Measurements from ENCODE around the gene TMEM229B.

DNA sequence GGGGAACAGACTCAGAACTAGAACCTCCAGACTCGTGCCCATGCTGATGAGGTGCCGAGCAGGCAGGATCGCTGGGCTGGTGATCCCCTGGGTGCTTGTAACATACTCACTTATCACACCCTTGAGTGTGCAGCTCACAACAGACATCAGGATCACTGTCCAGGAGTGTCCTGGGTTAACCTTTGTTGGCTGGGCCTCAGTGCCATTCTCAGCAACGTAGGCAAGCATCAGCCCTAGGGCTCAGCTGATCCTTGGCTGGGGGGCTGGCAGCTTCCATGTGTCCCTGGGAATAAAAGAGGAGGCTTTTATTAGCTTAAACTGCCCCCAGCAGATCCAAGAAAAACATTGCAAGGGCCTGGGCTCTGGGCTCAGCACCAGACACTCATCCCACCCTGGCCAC, 1.6 kb downstream of the TMEM229B start:
- TF ChIP-seq, protein P1, sequence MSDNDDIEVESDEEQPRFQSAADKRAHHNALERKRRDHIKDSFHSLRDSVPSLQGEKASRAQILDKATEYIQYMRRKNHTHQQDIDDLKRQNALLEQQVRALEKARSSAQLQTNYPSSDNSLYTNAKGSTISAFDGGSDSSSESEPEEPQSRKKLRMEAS (IDR thresholded peaks at IDR 0.05; ENCODE audit: low read depth) = no peak
- TF ChIP-seq RAD21 (IDR thresholded peaks at IDR 0.05; ENCODE audit: low read length) (no peak), GABPA (IDR thresholded peaks at IDR 0.05; ENCODE audit: low read depth) (no peak), POLR2AphosphoS5 (IDR thresholded peaks at IDR 0.05; ENCODE audit: low read depth, low read length) (no peak), TAF1 (IDR thresholded peaks at IDR 0.05; ENCODE audit: borderline replicate concordance, low read depth, low read length) (no peak), SIN3A (IDR thresholded peaks at IDR 0.05; ENCODE audit: borderline replicate concordance, low read depth, low read length) (no peak), CHD2 (IDR thresholded peaks at IDR 0.05; ENCODE audit: low read length, partially characterized antibody) (no peak)
- TF ChIP-seq, protein P2, sequence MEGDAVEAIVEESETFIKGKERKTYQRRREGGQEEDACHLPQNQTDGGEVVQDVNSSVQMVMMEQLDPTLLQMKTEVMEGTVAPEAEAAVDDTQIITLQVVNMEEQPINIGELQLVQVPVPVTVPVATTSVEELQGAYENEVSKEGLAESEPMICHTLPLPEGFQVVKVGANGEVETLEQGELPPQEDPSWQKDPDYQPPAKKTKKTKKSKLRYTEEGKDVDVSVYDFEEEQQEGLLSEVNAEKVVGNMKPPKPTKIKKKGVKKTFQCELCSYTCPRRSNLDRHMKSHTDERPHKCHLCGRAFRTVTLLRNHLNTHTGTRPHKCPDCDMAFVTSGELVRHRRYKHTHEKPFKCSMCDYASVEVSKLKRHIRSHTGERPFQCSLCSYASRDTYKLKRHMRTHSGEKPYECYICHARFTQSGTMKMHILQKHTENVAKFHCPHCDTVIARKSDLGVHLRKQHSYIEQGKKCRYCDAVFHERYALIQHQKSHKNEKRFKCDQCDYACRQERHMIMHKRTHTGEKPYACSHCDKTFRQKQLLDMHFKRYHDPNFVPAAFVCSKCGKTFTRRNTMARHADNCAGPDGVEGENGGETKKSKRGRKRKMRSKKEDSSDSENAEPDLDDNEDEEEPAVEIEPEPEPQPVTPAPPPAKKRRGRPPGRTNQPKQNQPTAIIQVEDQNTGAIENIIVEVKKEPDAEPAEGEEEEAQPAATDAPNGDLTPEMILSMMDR (IDR thresholded peaks at IDR 0.05) = no peak

Data from SK-N-SH (cell line).